Liver (tissue), 9 donors: Measurements from ENCODE around the gene TMEM135. TPM values are rescaled to one million over a fixed set of nuclear protein-coding genes. Genes with fewer than 3 reads are reported as not detected.

Experiments used
- DNase-seq: peaks from one replicate; pipeline ENCODE4 v3.0.0-alpha.2; 2017; ENCODE audit warnings: low spot score
- H3K27ac ChIP-seq, 2 donors: one replicate each; pipeline ENCODE4 v1.7.0; 2013; ENCODE audit warnings: inconsistent platforms in 2 of 2, low read length in 2 of 2, control low read depth in 1 of 2, low read depth in 1 of 2, mild to moderate bottlenecking in 1 of 2
- H3K27me3 ChIP-seq, 4 donors: one replicate each; pipeline versions ENCODE4 v1.6.1 to v1.7.0; 2013; ENCODE audit warnings: low read length in 3 of 4, inconsistent platforms in 1 of 4, mild to moderate bottlenecking in 1 of 4, moderate library complexity in 1 of 4; ENCODE audit not compliant: control insufficient read depth in 4 of 4, insufficient read depth in 4 of 4
- H3K36me3 ChIP-seq, 4 donors: one replicate each; pipeline versions ENCODE4 v1.6.1 to v1.7.0; 2013; ENCODE audit warnings: low read length in 3 of 4, mild to moderate bottlenecking in 3 of 4, low read depth in 1 of 4, moderate library complexity in 1 of 4; ENCODE audit not compliant: control insufficient read depth in 4 of 4, insufficient read depth in 3 of 4
- H3K4me1 ChIP-seq, 4 donors: one replicate each; pipeline versions ENCODE4 v1.6.1 to v1.7.0; 2013; ENCODE audit warnings: low read length in 3 of 4, mild to moderate bottlenecking in 3 of 4, moderate library complexity in 1 of 4; ENCODE audit not compliant: control insufficient read depth in 4 of 4, insufficient read depth in 4 of 4
- H3K4me3 ChIP-seq, 3 donors: one replicate each; pipeline versions ENCODE4 v1.6.1 to v1.7.0; 2013; ENCODE audit warnings: low read length in 3 of 3, control low read depth in 1 of 3, low read depth in 1 of 3, mild to moderate bottlenecking in 1 of 3
- H3K9ac ChIP-seq, 2 donors: one replicate each; pipeline ENCODE4 v1.7.0; 2013; ENCODE audit warnings: low read length in 2 of 2, mild to moderate bottlenecking in 2 of 2, moderate library complexity in 2 of 2, control low read depth in 1 of 2, low read depth in 1 of 2
- H3K9me3 ChIP-seq, 4 donors: one replicate each; pipeline versions ENCODE4 v1.6.1 to v1.7.0; 2013; ENCODE audit warnings: low read length in 3 of 4; ENCODE audit not compliant: control insufficient read depth in 4 of 4
- ATF3 ChIP-seq: IDR thresholded peaks from 2 replicates; pipeline ENCODE4 v1.6.1; 2016; ENCODE audit warnings: antibody characterized with exemption
- CTCF ChIP-seq: fragments of 150-350 bp; IDR thresholded peaks from 2 replicates; pipeline ENCODE4 v1.5.1; 2017; ENCODE audit warnings: improper control_type of control experiment, low read depth, low read length; ENCODE audit not compliant: missing input control
- EGR1 ChIP-seq, 2 donors: IDR thresholded peaks; 2 replicates each; pipeline ENCODE4 v1.6.1; 2016 to 2018; ENCODE audit warnings: antibody characterized with exemption in 2 of 2, low read depth in 2 of 2
- FOXA1 ChIP-seq: IDR thresholded peaks from 2 replicates; pipeline ENCODE4 v1.6.1; 2016; ENCODE audit warnings: antibody characterized with exemption
- FOXA2 ChIP-seq: IDR thresholded peaks from 2 replicates; pipeline ENCODE4 v1.6.1; 2016; ENCODE audit warnings: antibody characterized with exemption
- GABPA ChIP-seq, 2 donors: IDR thresholded peaks in 1 of 2; conservative IDR thresholded peaks in 1 of 2; 2 replicates each; pipeline ENCODE4 v1.6.1; 2016; ENCODE audit warnings: antibody characterized with exemption in 2 of 2, mild to moderate bottlenecking in 1 of 2, moderate library complexity in 1 of 2
- HNF4G ChIP-seq: IDR thresholded peaks from 2 replicates; pipeline ENCODE4 v1.6.1; 2016; ENCODE audit warnings: antibody characterized with exemption
- JUND ChIP-seq, 2 donors: IDR thresholded peaks; 2 replicates each; pipeline ENCODE4 v1.6.1; 2016; ENCODE audit warnings: antibody characterized with exemption in 2 of 2
- MAX ChIP-seq: IDR thresholded peaks from 2 replicates; pipeline ENCODE4 v1.6.1; 2016; ENCODE audit warnings: antibody characterized with exemption
- NR2F2 ChIP-seq: IDR thresholded peaks from 2 replicates; pipeline ENCODE4 v1.6.1; 2016; ENCODE audit warnings: antibody characterized with exemption
- RAD21 ChIP-seq, 2 donors: IDR thresholded peaks; 2 replicates each; pipeline ENCODE4 v1.6.1; 2016; ENCODE audit warnings: antibody characterized with exemption in 2 of 2, mild to moderate bottlenecking in 2 of 2
- REST ChIP-seq: IDR thresholded peaks from 2 replicates; pipeline ENCODE4 v1.6.1; 2016; ENCODE audit warnings: antibody characterized with exemption, mild to moderate bottlenecking
- SP1 ChIP-seq: IDR thresholded peaks from 2 replicates; pipeline ENCODE4 v1.6.1; 2018; ENCODE audit warnings: antibody characterized with exemption, mild to moderate bottlenecking
- YY1 ChIP-seq: IDR thresholded peaks from 2 replicates; pipeline ENCODE4 v1.6.1; 2016; ENCODE audit warnings: antibody characterized with exemption, mild to moderate bottlenecking
- WGBS: extraction: QIAGEN DNeasy Blood & Tissue Kit; methylation state at CpG from one replicate; pipeline ENCODE4 v1.1.7; 2013; 5-methylcytosine and 5-hydroxymethylcytosine counted together
- polyA plus RNA-seq, 2 donors: library from polyadenylated mRNA; stranded (reverse) in 1 of 2; unstranded in 1 of 2; fragments of 200-250 nt in 1 of 2; fragments of >200 nt in 1 of 2; fragmentation: Nextera tagmentation in 1 of 2; extraction: Ambion mirVana in 1 of 2; gene quantifications; one replicate each; pipeline versions ENCODE4 v1.2.1 to v1.2.3, GENCODE V29; 2013 to 2015
- total RNA-seq, 2 donors: library from RNA; depleted of rRNA; stranded (reverse); fragments of >200 nt; gene quantifications; one replicate each; pipeline ENCODE4 v1.2.3, GENCODE V29; 2014
- donor health status: healthy.
- donor health status: healthy.
- donor health status: healthy.
- donor health status: healthy.
- donor health status: healthy.

Gene TMEM135
- total and polyA plus RNA-seq, 4 donors = 10.0 to 38.9 (median 23.5) TPM

- H3K9me3 ChIP-seq = no peaks in the 10 kb centered on the region
- no peak overlapping the region for H3K9ac ChIP-seq
- H3K27ac ChIP-seq = no peak overlapping the region
- WGBS = 96% methylated on average over 6 of the region's 6 CpGs
- no peaks in the 10 kb centered on the region for H3K27me3 ChIP-seq
- H3K4me1 ChIP-seq = peaks cover 0 to 6% (median 0%) of the 10 kb centered on the region in 4 donors
- no peak overlapping the region for H3K4me3 ChIP-seq
- H3K36me3 ChIP-seq = no peaks in the 10 kb centered on the region
- TF ChIP-seq YY1 (no peak), ATF3 (no peak), JUND (IDR thresholded peaks at IDR 0.05) (no peak), NR2F2 (no peak), RAD21 (IDR thresholded peaks at IDR 0.05) (no peak), EGR1 (IDR thresholded peaks at IDR 0.05; ENCODE audit: low read depth in 2 of 2) (no peak), FOXA1 (no peak), SP1 (no peak), FOXA2 (no peak), CTCF (no peak), HNF4G (no peak), MAX (no peak), REST (no peak), GABPA (IDR thresholded peaks at IDR 0.05 in 1 of 2, conservative IDR thresholded peaks at IDR 0.05 in 1 of 2) (no peak)
- DNase-seq = no peak
Observed at GRCh38 chr11:87061766-87062165, 24.0 kb downstream of the TMEM135 start.

GRCh38 chr11:87063982-87064381 is 26.2 kb downstream of the TMEM135 start:
- TF ChIP-seq REST = no peak
- no peak for TF ChIP-seq FOXA1
- TF ChIP-seq NR2F2 = no peak
- no peak for TF ChIP-seq MAX
- Histone ChIP-seq H3K27ac (no peak overlapping the region), H3K4me3 (no peak overlapping the region), H3K9ac (no peak overlapping the region), H3K27me3 (no peaks in the 10 kb centered on the region), H3K4me1 (no peaks in the 10 kb centered on the region), H3K36me3 (no peaks in the 10 kb centered on the region), H3K9me3 (no peaks in the 10 kb centered on the region)
- DNase-seq = no peak
- WGBS = 78% methylated on average over 2 of the region's 2 CpGs
